ENCODE measurements around the gene EXOC6B.

The EXOC6B gene

GRCh38 chr2:72338076-72338475 lies 487.8 kb downstream of the EXOC6B start:
- DNase-seq, result no peak

- DNase-seq, result no peak
Observed at GRCh38 chr2:72332720-72333119, 493.1 kb downstream of the EXOC6B start.

- no peak for DNase-seq
Observed at GRCh38 chr2:72330652-72331051, 495.2 kb downstream of the EXOC6B start.

- DNase-seq, result no peak
Observed at GRCh38 chr2:72326759-72327158, 499.1 kb downstream of the EXOC6B start.

- no peak for DNase-seq
Observed at GRCh38 chr2:72325592-72326422, 500.0 kb downstream of the EXOC6B start.

GRCh38 chr2:72316774-72317173 lies 509.1 kb downstream of the EXOC6B start:
- no peak for DNase-seq

- no peak for DNase-seq
Observed at GRCh38 chr2:72300147-72300684, 525.6 kb downstream of the EXOC6B start.

- no peak for DNase-seq
Observed at GRCh38 chr2:72293620-72294019, 532.2 kb downstream of the EXOC6B start.

- no peak for DNase-seq
Observed at GRCh38 chr2:72292433-72292832, 533.4 kb downstream of the EXOC6B start.

GRCh38 chr2:72291059-72291458 lies 534.8 kb downstream of the EXOC6B start:
- DNase-seq, result no peak

- no peak for DNase-seq
Observed at GRCh38 chr2:72289736-72290135, 536.1 kb downstream of the EXOC6B start.

- no peak for DNase-seq
Observed at GRCh38 chr2:72289283-72289682, 536.5 kb downstream of the EXOC6B start.

GRCh38 chr2:72278046-72278445 lies 547.8 kb downstream of the EXOC6B start:
- DNase-seq, result no peak

GRCh38 chr2:72276876-72277275 lies 549.0 kb downstream of the EXOC6B start:
- DNase-seq, result no peak

- DNase-seq, result no peak
Observed at GRCh38 chr2:72276356-72276755, 549.5 kb downstream of the EXOC6B start.

- DNase-seq, result no peak
Observed at GRCh38 chr2:72275084-72275483, 550.7 kb downstream of the EXOC6B start.

GRCh38 chr2:72274380-72274797 lies 551.4 kb downstream of the EXOC6B start:
- DNase-seq, result no peak

GRCh38 chr2:72273384-72273783 lies 552.4 kb downstream of the EXOC6B start:
- no peak for DNase-seq

GRCh38 chr2:72271766-72272641 lies 553.8 kb downstream of the EXOC6B start:
- DNase-seq, result no peak

- no peak for DNase-seq
Observed at GRCh38 chr2:72271276-72271614, 554.6 kb downstream of the EXOC6B start.

GRCh38 chr2:72270556-72271275 lies 555.1 kb downstream of the EXOC6B start:
- no peak for DNase-seq

- no peak for DNase-seq
Observed at GRCh38 chr2:72263776-72264060, 562.1 kb downstream of the EXOC6B start.

- no peak for DNase-seq
Observed at GRCh38 chr2:72263043-72263775, 562.6 kb downstream of the EXOC6B start.

Measured in NCI-H2081 treated with DMSO at 0.1 percent for 48 hours (cell line).